GM19240 (cell line): ENCODE results near the gene SERTAD2.

ENCODE experiments used
- DNase-seq: peaks from one replicate; pipeline ENCODE4 v3.0.0; 2011; ENCODE audit warnings: low spot score; ENCODE audit not compliant: insufficient read length

The SERTAD2 gene

GRCh38 chr2:64629329-64629781, 24.4 kb downstream of the SERTAD2 start:
- DNase-seq, result no peak

DNA sequence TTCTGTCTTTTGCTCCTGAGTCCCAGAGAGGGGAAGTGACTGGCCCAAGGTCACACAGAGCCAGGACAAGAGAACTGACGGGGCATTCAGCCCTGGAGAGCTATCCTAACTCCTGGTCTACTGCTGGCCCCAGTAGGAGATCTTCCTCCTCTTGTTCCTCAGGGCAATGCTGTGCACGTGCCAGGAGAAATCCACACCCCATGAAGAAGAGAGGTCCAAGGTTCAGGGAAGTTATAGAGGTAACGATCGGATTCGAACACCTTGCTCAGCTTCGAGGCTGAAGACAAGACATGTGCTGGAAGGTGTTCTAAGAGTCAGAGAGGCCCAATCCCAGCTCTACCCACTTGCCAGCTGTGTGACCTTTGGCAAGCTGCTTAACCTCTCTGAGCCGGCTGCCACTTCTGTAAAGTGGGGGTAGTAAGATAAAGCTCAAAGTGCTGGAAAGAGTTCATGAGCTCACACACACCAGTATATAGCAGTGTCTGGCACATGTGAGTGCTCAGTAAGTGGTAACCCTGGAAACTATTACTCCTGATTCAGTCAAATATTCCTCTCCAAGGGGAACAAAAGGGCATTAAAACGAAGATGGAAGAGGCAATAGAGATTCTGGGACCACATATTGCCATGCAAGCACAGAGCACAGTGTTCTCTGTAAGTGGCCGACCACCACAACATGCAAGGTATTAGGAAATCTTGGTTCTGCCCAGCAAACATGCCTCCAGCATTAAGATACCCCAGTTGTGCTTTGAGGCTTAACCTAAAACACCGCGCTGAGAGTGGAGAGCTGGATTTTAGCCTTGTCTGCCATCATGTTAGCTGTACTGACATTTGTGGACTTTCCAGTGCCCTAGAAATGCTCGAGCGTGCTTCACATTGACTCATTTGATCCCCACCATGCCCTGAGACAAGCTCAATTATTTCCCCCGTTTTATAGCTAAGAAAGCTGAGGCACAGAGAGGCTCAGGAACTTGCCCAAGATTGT, 25.6 kb downstream of the SERTAD2 start:
- no peak for DNase-seq

DNA sequence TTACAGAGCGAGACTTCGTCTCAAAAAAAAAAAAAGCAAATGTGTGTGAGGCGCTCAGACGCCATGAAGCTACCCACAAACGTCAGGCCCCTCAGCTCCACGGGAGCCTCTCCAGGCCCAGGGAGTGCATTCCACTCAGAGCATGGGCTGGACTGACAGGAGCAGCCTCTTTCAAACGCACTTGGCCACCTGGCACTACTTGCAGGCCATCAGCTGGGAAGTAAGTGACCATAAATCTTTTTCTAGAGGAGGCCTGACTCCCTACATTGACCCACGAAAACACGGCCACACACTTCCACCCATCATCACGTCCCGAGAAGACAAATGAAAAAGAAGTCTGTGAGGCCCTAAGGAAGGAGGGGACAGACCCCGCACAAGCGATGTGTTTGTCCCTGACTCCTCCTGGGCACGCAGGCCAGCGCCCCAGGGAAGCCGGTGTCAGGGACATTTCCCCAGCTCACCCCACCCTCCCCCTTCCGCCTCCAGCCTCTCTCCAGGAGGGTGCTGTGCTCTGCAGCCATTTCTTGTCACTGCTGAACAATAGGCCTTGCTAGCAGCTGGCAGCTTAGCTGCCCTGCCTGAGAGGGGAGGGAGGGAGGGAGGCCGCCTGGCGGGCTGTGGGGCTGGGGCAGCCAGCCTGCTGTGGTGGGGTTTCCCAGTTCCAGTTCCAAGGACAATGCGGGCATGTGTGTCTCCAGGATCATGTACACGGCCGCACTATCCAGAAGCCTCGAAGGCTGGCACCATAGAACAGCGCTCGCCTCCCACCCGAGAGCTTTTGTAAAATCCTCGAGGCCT, 26.6 kb downstream of the SERTAD2 start:
- no peak for DNase-seq

DNA sequence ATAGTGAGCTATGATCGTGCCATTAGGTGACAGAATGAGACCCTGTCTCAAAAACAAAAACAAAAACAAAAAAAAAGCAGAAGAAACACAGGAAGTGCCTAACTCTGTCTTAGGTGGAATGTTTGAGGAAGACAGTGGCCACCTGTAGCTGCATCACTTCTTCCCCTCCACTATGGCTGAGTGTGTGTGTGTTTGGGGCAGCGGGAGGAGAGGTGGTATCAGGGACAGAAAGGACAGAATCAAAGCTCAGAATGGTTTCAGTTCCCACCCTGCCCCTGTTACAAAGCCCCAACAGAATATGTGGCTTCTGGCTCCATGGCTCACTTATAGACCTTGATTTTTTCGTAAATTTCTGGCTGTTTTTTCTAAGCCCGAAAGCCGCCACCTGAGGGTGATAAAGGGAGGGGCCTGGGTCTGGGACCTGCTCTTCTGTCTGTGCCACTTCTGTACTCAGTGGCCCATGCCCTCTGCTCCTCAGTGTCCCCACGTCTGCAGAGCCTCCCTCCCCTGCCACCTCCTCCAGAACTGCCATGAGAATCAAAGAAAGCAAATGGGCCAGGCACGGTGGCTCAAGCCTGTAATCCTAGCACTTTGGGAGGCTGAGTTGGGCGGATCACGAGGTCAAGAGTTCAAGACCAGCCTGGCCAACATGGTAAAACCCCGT, 27.4 kb downstream of the SERTAD2 start:
- DNase-seq, result no peak

DNA sequence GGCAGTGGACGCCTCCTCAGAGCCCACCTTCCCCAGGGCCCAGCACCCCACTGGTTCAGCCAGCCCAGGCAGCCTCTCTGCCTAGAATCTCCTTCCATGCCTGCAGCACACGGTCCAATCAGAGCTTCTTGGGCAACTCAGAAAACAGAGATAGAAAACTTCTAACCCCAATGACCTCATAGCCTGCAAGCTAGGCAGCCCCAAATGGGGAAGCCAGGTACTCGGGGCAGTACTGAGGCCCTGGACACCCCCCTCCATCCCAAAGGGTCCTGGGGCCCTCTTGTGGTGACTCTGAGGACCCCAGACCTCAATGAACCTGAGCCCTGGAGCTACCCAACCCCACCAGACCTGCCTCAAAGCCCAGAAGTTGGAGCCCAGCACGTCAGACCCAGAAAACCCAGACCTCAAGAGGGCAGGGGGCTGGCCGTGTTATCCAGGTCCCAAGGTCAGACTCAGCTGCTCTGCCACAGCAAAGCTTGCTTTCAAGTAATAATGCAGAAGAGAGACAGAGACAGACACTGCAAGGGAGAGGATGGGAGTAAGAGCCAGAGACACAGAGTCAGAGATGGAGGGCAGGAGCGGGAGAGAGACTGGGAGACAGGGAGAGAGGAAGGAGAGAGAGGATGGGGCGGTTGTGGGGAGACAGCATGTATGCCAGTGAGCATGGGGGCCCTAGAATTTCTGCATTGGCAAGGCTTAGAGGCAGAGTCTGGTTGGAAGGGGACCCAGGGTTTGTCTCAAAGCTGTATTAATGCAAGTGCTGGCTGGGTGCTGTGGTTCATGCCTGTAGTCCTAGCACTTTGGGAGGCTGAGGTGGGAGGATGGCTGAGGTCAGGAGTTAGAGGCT, 28.2 kb downstream of the SERTAD2 start:
- DNase-seq, result no peak

DNA sequence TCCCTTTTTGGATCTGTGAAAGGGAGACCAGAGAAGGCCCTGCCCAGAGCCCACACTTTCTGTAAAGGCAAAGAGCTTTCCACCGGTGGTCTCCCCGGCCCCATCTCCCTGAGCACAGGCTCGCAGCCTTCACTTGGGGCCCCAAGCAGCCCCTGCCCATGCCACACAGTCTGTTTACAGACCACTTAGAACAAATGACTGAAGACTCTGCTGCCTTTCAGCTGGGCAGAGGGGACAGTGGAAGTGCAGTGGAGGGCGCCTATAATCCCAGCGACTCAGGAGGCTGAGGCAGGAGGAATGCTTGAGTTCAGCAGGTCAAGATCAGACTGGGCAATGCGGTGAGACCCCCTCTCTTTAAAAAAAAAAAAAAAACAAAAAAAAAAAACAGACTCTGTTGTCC, 28.9 kb downstream of the SERTAD2 start:
- no peak for DNase-seq

DNA sequence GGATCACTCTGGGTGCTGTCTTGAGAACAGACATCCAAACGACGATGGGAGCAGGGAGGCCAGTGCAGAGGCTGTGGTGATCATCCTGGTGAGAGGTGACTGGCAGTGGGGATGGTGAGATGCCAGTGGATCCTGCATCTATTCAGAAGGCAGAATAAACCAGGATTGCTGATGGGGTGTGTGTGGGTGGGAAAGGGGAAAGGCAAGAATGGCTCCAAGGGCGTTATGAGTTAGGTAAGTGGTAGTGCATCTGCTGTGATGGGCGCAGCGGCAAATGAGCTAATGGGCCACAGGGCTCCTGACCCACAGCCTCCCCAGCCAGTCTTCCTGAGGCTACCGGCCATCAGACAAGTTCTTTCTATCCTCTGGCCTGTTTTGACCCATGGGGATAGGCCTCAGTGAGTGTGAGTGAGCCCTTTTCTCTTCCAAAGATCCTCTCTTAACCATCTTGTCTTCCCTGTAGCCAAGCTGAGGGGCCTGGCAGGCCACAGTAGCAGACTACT, 29.6 kb downstream of the SERTAD2 start:
- no peak for DNase-seq

DNA sequence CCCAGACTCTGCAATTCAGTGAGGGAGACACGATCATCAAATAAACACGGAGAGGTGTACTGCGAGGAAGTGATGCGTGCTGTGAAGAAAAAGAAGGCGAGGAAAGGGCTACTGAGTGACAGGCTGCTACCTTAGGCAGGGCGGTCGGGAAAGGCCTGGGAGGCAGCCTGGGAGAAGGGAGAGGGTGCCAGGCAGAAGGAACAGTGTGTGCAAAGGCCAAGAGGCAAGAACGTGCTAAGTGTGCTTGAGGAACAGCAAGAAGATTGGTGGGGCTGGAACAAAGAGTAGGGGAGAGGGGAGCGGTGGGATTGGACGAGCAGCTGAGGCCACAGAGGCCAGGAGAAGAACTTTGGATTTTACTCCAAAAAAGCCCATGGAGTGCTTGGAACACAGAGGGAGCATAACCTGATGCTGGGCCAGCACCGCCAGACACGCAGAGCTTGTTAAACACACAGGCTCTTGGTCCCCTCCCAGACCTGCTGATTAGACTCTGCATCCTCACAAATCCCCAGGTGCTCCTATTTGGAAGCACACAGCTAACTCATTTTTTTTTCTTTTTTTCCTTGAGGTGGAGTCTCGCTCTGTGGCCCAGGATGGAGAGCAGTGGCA, 30.4 kb downstream of the SERTAD2 start:
- no peak for DNase-seq

GRCh38 chr2:64622443-64623241, 31.1 kb downstream of the SERTAD2 start:
- no peak for DNase-seq

DNA sequence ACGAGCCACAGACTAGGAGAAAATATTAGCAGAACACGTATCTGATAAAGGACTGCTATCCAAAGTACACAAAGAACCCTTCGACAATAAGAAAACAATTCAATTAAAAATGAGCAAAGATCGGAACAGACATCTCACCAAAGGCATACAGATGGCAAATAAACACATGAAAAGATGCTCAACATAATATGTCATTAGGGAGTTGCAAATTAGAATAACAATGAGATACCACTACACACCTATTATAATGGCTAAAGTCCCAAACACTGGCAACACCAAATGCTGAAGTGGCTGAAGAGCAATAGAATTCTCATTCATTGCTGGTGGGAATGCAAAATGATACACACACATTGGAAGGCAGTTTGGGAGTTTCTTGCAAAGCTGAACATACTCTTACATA, 33.1 kb downstream of the SERTAD2 start:
- DNase-seq, result no peak

- DNase-seq, result no peak
Measured at GRCh38 chr2:64617631-64618151, 36.0 kb downstream of the SERTAD2 start.

DNA sequence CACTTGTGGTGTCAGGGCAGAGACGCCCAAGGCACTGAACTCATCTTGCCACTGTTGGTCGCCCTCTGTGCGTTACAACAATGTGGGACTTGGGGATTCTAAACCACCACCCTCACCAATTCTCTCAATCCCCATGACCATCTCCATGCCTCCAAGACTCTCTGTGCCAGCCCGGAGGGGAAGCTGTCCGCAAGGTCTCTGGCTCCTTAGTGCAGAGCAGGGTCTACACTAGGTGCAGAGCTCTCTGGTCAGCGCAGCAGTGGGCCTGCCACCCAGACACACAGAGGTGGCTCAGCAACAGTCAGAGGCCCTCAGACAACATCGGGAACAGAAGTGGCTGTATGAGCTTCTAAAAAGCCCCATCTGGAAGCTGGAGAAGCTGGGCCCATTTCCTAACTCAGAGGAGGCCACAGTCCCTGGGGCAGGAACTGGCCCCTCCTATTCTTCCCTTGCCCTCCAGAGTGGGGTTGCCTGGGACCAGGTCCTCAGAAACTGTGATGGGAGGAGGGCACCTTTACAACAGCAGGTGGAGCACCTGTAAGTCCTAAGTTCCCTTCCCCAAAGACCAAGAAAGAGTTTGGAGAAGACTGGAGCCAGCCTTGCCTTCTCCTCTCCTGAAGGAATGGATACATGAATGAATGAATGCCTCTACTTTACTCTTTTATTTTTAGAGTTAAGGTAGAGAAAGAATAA, 37.7 kb downstream of the SERTAD2 start:
- DNase-seq, result no peak

GRCh38 chr2:64615192-64615763, 38.4 kb downstream of the SERTAD2 start:
- DNase-seq, result no peak

GRCh38 chr2:64613276-64613675, 40.4 kb downstream of the SERTAD2 start:
- DNase-seq, result no peak

DNA sequence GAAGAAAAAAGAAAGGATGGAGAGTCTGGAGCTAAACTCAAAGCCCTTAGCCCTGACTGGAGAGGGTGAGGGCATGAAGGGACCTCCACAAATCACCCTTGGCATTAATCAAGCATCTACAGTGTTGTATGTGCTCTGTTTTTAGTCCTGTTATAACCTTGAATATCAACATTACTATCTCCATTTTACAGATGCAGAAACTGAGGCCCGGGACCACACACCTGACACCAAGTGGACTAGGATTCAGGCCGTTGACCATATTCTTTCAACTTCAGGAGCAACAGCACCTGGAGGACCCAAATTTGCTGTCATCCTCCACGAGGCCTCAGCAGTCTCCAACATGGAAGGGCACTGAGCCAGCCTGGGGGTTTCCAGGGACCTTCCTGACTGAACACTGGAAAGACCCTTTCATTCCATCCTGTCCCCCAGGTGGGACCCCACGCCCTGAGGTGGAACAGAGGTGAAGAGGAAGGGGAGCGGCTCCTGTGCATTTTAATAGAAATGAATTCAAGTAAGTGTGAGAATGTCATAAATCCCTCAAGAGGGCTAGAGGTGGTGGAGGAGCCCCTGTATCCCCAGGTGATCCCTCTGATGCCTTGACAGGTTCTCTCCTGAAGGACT, 41.0 kb downstream of the SERTAD2 start:
- DNase-seq, result no peak

DNA sequence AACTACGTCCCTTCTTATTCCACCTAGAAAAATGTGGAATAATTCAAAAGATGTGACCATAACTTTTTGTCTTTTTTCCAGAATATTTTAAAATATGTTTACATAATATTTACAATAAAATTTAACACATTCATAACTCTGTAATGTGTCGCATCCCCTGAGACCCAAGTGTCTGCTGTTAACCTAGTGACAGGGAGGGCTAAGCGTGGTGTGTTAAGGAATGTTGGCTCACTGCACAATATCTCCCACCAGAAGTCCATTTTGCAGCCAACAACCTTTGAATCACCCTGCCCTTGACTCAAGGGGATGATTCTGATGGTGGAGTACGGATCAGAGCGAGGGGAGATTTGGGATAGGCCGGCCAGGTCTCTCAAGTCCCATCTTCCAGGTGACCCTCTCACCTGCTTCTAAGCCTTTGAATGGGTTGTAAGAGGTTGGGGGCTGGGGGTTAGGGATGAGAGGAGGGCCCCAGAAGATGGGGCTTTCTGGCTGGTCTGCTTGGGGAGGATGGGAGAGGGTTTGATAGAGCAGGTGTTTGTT, 43.3 kb downstream of the SERTAD2 start:
- DNase-seq, result no peak

DNA sequence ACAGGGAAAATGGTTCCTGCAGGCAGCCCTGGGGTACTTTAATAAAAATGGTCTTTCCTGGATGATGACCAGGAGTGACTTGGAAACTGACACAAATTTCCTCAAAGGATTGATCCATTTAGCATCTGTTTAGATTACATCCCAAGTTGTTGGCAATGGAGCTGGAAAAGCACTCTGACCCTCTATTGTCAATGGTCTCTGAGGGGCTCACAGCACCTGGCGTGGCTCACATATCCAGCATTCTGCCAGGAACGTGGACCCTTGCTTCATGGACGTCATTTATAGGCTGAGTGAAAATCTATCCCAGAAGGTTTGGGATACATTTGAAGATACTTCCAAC, 43.8 kb downstream of the SERTAD2 start:
- DNase-seq, result no peak
